NT2/D1 (cell line): ENCODE data around the gene ALB.

Experiments
- DNase-seq: peaks from one replicate; pipeline ENCODE4 v3.0.0-alpha.2; 2011; ENCODE audit warnings: low read depth, low spot score
- H3K27me3 ChIP-seq: 2 replicates; pipeline ENCODE4 v1.6.0; 2011; ENCODE audit warnings: mild to moderate bottlenecking; ENCODE audit not compliant: insufficient read length, insufficient read depth
- H3K36me3 ChIP-seq: 2 replicates; pipeline ENCODE4 v1.6.1; 2011; ENCODE audit warnings: mild to moderate bottlenecking, low read length, mixed read lengths; ENCODE audit not compliant: insufficient read depth, insufficient read length
- H3K4me1 ChIP-seq: 2 replicates; pipeline ENCODE4 v1.5.1; 2011; ENCODE audit not compliant: insufficient read depth, insufficient read length
- H3K4me3 ChIP-seq: 2 replicates; pipeline ENCODE4 v1.5.1; 2011; ENCODE audit warnings: low read depth; ENCODE audit not compliant: insufficient read length
- H3K9ac ChIP-seq: 2 replicates; pipeline ENCODE4 v1.6.0; 2011; ENCODE audit warnings: low read depth; ENCODE audit not compliant: insufficient read length
- H3K9me3 ChIP-seq: 2 replicates; pipeline ENCODE4 v1.5.1; 2011; ENCODE audit warnings: mild to moderate bottlenecking, low read length; ENCODE audit not compliant: insufficient read depth
- SUZ12 ChIP-seq: IDR thresholded peaks from 2 replicates; pipeline ENCODE4 v1.6.1; 2011; ENCODE audit not compliant: insufficient read length, insufficient read depth; ENCODE audit errors: extremely low read depth
- YY1 ChIP-seq: IDR thresholded peaks from 2 replicates; pipeline ENCODE4 v1.6.1; 2011; ENCODE audit not compliant: insufficient read length, insufficient read depth
- ZNF274 ChIP-seq: IDR thresholded peaks from 2 replicates; pipeline ENCODE4 v1.6.1; 2011; ENCODE audit warnings: mild to moderate bottlenecking, low read depth, low read length

The ALB gene

DNA sequence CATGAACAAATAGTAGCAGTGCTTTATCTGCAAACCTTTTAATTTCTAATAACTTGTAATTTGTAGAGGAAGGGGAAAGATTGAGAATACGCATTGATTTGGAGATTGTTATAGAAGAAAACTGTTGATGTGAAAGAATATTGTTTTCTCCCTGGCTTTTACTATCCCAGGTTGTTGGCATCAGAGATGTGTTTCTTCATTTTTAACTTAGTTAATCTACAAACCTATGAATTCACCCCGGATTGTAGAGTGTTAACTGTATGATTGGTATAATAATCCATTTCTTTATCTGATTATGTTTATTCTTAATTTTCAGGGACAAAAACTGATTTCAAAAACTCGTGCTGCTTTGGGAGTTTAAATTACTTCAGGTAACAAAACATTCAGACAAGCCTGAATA lies 50.8 kb downstream of the ALB start:
- TF ChIP-seq ZNF274 (no peak), SUZ12 (no peak), YY1 (no peak)
- Histone ChIP-seq H3K27me3 (no peaks in the 10 kb centered on the region), H3K4me1 (no peaks in the 10 kb centered on the region), H3K36me3 (no peaks in the 10 kb centered on the region), H3K9ac (no peak overlapping the region), H3K4me3 (no peak overlapping the region), H3K9me3 (no peaks in the 10 kb centered on the region; the same call in 1 of the 2 replicates)
- DNase-seq = no peak

DNA sequence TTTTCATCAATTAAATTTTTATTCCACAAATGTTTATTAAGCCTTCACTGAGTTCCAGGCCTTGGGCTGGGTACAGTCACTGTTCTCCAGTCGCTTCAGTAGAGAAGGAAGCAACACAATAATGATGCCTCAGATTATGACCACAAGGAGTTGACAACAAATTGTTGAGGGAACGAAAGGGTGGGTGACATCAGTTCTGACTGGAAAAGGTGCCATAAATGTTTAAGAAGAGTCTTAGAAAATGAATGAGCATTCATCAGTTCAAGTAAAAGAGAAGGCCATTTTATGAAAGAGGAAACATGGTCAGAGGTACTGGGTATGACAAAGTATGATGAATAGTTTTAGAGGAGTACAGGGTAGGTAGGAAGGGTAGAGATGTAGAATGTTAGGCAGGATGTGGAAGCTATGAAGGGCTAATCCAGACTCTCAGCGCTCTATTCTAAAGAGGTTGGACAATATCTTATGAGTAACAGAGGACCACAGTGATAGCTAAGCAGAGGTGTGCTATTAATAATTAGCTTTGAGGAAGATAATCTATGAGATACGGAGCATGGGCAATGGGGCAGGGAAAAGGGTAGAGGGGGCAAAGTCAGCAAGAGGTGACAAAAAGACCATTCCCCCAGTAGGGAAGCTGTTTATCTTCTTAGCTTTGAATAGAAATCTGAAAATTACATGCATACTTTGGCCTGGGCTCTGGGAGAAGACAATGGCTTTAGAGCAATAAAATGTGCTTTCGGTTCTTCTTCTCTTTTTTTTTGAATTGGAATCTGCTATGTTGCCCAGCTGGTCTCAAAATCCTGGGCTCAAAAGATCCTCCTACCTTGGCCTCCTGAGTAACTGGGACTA lies 52.3 kb downstream of the ALB start:
- Histone ChIP-seq H3K4me1 (no peaks in the 10 kb centered on the region), H3K9me3 (no peaks in the 10 kb centered on the region), H3K4me3 (no peak overlapping the region), H3K36me3 (no peaks in the 10 kb centered on the region), H3K27me3 (no peaks in the 10 kb centered on the region), H3K9ac (no peak overlapping the region)
- no peak for TF ChIP-seq YY1
- no peak for TF ChIP-seq SUZ12
- no peak for TF ChIP-seq ZNF274
- no peak for DNase-seq

DNA sequence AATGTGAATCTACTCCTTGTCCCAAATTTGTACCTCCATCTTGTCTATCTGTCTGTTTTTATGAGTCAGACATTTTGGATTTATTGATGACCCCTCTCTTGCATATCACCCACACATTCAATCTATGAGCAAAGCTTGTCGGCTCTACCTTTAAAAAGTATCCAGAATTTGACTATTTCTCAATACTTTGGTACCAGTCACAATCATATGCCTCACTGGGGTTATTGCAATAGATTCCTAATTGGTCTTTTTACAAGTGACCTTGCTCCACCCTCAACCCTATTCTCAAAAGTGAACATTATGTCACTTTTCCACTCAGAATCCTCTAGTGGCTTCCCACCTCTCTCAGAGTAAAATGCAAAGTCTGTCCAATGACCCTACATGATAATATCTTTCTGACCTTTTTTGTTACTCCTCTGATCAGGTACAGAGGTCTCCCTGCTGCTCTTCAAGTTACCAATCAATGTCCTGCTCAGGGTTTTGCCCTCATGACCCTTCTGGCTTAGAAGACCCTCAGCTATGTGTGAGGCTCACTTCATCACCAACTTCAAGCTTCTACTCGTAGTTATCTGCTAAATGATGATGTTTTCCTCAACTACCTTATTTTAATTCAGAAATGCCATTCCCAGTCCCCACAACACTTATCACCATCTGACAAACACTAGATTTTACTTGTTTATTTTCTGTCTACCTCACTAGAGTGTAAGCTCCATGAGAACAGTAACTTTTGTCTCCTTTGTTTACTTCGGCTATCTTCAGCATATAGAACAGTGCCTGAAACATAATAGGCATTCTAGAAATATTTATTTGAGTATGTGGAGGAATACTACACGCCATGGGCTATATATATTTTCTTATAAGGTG lies 54.3 kb downstream of the ALB start:
- TF ChIP-seq SUZ12 = no peak
- TF ChIP-seq ZNF274 = no peak
- no peak for TF ChIP-seq YY1
- Histone ChIP-seq H3K9ac (no peak overlapping the region), H3K4me1 (no peaks in the 10 kb centered on the region), H3K27me3 (no peaks in the 10 kb centered on the region), H3K36me3 (no peaks in the 10 kb centered on the region), H3K4me3 (no peak overlapping the region), H3K9me3 (no peaks in the 10 kb centered on the region)
- no peak for DNase-seq

DNA sequence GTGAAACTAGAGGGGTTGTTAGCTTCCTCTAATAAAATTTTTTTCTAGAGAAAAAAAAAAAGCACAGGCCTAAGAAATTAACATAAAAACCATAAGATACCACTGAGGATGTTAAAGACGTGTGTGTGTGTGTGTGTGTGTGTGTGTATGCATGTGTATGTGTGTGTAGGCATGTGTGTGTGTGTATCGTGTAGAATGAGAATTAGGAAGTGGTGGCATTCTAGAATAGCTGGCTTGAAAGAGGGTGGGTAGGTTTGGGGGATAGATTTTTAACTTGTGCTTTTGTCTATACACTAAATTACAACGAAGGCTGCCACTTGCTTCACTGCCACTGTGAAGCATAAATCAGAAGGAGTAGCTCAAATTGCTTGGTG lies 54.9 kb downstream of the ALB start:
- H3K9ac ChIP-seq = no peak overlapping the region

DNA sequence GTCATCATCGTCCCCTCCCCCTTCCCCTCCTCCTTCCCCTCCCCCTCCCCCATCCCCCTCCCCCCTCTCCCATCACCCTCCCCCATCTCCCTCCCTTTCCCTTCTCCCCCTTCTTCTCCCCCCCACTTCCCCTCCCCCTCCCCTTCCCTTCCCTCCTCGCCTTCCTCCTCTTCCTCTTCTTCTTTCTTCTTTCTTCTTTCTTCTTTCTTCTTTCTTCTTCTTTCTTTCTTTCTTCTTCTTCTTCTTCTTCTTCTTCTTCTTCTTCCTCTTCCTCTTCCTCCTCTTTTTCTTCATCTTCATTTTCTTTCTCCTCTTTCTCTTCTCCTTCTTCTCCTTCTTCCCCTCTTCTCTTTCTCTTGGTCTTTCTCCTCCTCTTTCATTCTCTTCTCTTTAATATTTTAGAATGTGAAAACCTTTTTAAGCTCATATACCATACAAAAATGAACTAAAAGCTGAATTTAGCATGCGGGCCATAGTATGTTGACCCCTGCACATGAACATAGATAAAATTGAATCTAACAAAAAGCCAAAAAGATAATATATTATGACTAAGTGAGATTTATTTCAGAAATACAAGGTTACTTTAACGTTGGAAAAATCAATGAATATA lies 56.9 kb downstream of the ALB start:
- DNase-seq = no peak
- H3K4me3 ChIP-seq = no peak overlapping the region
- H3K36me3 ChIP-seq = no peaks in the 10 kb centered on the region
- no peaks in the 10 kb centered on the region for H3K27me3 ChIP-seq
- TF ChIP-seq ZNF274 (no peak), SUZ12 (no peak), YY1 (no peak)
- H3K9me3 ChIP-seq = no peaks in the 10 kb centered on the region
- no peaks in the 10 kb centered on the region for H3K4me1 ChIP-seq
- no peak overlapping the region for H3K9ac ChIP-seq

More for the DNA sequence above, 54.9 kb downstream of the ALB start:
- Histone ChIP-seq H3K36me3 (no peaks in the 10 kb centered on the region), H3K4me1 (no peaks in the 10 kb centered on the region), H3K9me3 (no peaks in the 10 kb centered on the region), H3K4me3 (no peak overlapping the region), H3K27me3 (no peaks in the 10 kb centered on the region)
- TF ChIP-seq YY1 = no peak
- no peak for TF ChIP-seq SUZ12
- TF ChIP-seq ZNF274 = no peak
- DNase-seq = no peak

DNA sequence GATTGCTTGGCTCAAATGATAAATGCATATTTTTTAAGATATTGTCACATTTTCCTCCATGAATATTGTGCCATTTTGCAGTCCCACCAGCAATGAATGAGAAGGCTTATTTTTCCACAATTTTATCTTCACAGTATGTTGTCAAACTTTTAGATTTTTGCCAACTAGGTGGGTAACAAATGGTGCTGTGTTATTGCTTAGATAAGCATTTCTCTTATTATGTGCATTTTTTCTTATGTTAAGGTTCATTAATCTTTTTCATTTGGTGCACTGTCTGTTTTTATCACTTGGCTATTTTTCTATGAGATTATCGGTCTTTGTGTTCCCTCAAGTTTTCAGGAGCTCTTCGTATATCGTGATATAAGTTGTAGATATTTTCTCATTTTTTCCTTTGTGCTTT lies 64.1 kb downstream of the ALB start:
- Histone ChIP-seq H3K9me3 (peaks cover 5% of the 10 kb centered on the region; the same call in 1 of the 2 replicates), H3K27me3 (no peaks in the 10 kb centered on the region), H3K9ac (no peak overlapping the region), H3K36me3 (no peaks in the 10 kb centered on the region), H3K4me3 (no peak overlapping the region), H3K4me1 (no peaks in the 10 kb centered on the region)
- TF ChIP-seq SUZ12 = no peak
- no peak for TF ChIP-seq ZNF274
- no peak for DNase-seq

DNA sequence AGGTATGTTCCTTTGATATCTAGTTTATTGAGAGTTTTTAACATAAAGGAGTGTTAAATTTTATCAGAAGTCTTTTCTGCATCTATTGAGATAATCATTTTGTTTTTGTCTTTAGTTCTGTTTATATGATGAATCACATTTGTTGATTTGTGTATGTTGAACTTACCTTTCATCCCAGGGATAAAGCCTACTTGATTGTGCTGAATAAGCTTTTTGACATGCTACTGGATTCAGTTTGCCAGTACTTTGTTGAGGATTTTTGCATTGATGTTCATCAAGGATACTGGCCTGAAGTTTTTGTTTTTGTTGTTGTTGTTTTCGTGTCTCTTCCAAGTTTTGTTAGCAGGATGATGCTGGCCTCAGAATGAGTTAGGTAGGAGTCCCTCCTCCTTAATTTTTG lies 66.6 kb downstream of the ALB start:
- H3K36me3 ChIP-seq = no peaks in the 10 kb centered on the region
- TF ChIP-seq ZNF274 = no peak
- no peak for TF ChIP-seq SUZ12
- TF ChIP-seq YY1 = no peak
- no peaks in the 10 kb centered on the region for H3K27me3 ChIP-seq

More for the DNA sequence above, 66.6 kb downstream of the ALB start:
- Histone ChIP-seq H3K9ac (no peak overlapping the region), H3K4me3 (no peak overlapping the region), H3K4me1 (no peaks in the 10 kb centered on the region), H3K9me3 (peaks cover 20% of the 10 kb centered on the region; the same call in 1 of the 2 replicates)
- no peak for DNase-seq
